Right lobe of liver (tissue), 4 donors: ENCODE data around the gene MESP2.

ENCODE experiments used
- CTCF ChIP-seq, 4 donors: fragments of 200-600 bp in 3 of 4; fragments of 450-650 bp in 1 of 4; IDR thresholded peaks; one replicate each; pipeline versions ENCODE4 v1.5.1 to v1.8.0; 2016 to 2022; ENCODE audit warnings: antibody characterized with exemption in 4 of 4, mild to moderate bottlenecking in 2 of 4
- POLR2A ChIP-seq: fragments of 450-650 bp; IDR thresholded peaks from one replicate; pipeline ENCODE4 v1.6.1; 2017; ENCODE audit warnings: antibody characterized with exemption, mild to moderate bottlenecking
- donor health status: DM: no; HTN: no; CAD: no.
- donor health status: DM: no; HTN: no; CAD: no.
- donor health status: DM: no; HTN: yes; CAD: no.

- TF ChIP-seq CTCF (IDR thresholded peaks at IDR 0.05) (no peak), POLR2A (peak; percentile 38)
These were observed 28.0 kb downstream of the MESP2 start for GRCh38 chr15:89803941-89804800.
